H1 (cell line): ENCODE data around the gene KISS1R. TPM values are rescaled to one million over a fixed set of nuclear protein-coding genes. Genes with fewer than 3 reads are reported as not detected.

Experiments used
- CTCF ChIA-PET: fragments of 300-600 bp; sonication (Branson Sonifier 250); formaldehyde crosslinking; loops from one replicate; lab custom pipeline; 2021; ENCODE audit not compliant: partially characterized antibody; lab: Charles Lee
- POLR2A ChIA-PET: fragments of 300-600 bp; sonication (Branson Sonifier 250); formaldehyde crosslinking; loops from one replicate; lab custom pipeline; 2021; ENCODE audit warnings: inconsistent platforms; ENCODE audit not compliant: partially characterized antibody; lab: Charles Lee
- DNase-seq, 2 experiments: peaks; one replicate each; pipeline versions ENCODE4 v3.0.0 to v3.0.0-alpha.2; 2010 to 2022; ENCODE audit warnings: low spot score in 2 of 2, low read depth in 1 of 2, mixed read lengths in 1 of 2
- FAIRE-seq: peaks from 2 replicates; lab custom pipeline; 2011; peaks lifted over from hg19 to GRCh38; lab: Jason Lieb, UNC
- H2AFZ ChIP-seq: 2 replicates; pipeline ENCODE4 v1.8.1; 2012; ENCODE audit warnings: low read length, inconsistent platforms
- H2AK5ac ChIP-seq: 2 replicates; pipeline ENCODE4 v1.6.1; 2013; ENCODE audit warnings: low read depth, low read length
- H2BK120ac ChIP-seq: replicated peaks from 2 replicates; pipeline ENCODE3; 2013; ENCODE audit warnings: low read depth, low read length, inconsistent platforms
- H2BK12ac ChIP-seq: 2 replicates; pipeline ENCODE4 v1.6.1; 2013; ENCODE audit warnings: low read depth, low read length
- H2BK15ac ChIP-seq: 2 replicates; pipeline ENCODE4 v1.6.1; 2013; ENCODE audit warnings: low read length
- H2BK20ac ChIP-seq: 2 replicates; pipeline ENCODE4 v1.6.1; 2013; ENCODE audit warnings: low read length
- H2BK5ac ChIP-seq: 2 replicates; pipeline ENCODE4 v1.6.1; 2013; ENCODE audit warnings: low read depth, low read length
- H3K14ac ChIP-seq: 2 replicates; pipeline ENCODE4 v1.6.1; 2013; ENCODE audit warnings: inconsistent platforms; ENCODE audit not compliant: insufficient read length
- H3K18ac ChIP-seq: 2 replicates; pipeline ENCODE4 v1.6.1; 2013; ENCODE audit warnings: low read length; ENCODE audit errors: extremely low read depth
- H3K23ac ChIP-seq: 2 replicates; pipeline ENCODE4 v1.6.1; 2013; ENCODE audit warnings: inconsistent platforms; ENCODE audit not compliant: insufficient read length
- H3K23me2 ChIP-seq: 2 replicates; pipeline ENCODE4 v1.6.1; 2013; ENCODE audit warnings: low read depth, low read length
- H3K27ac ChIP-seq: 2 replicates; pipeline ENCODE4 v1.6.1; 2011; ENCODE audit warnings: low read depth, low read length, inconsistent platforms
- H3K27me3 ChIP-seq, 4 experiments: replicated peaks in 1 of 4; 1 replicate in 1 of 4; 2 replicates in 3 of 4; pipeline versions ENCODE4 v1.6.1 to v1.8.1; 2011 to 2013; ENCODE audit warnings: low read length in 3 of 4, mild to moderate bottlenecking in 3 of 4, inconsistent platforms in 2 of 4, mixed read lengths in 2 of 4, moderate library complexity in 1 of 4; ENCODE audit not compliant: control insufficient read depth in 3 of 4, insufficient read depth in 3 of 4; ENCODE audit errors: extremely low read depth in 1 of 4
- H3K36me3 ChIP-seq, 4 experiments: 2 replicates each; pipeline versions ENCODE4 v1.6.1 to v1.8.1; 2011 to 2013; ENCODE audit warnings: mild to moderate bottlenecking in 4 of 4, low read length in 3 of 4, moderate library complexity in 2 of 4, control low read depth in 1 of 4, inconsistent platforms in 1 of 4; ENCODE audit not compliant: insufficient read depth in 4 of 4, control insufficient read depth in 2 of 4
- H3K4ac ChIP-seq: replicated peaks from 2 replicates; pipeline ENCODE3; 2013; ENCODE audit warnings: low read length, low read depth, mixed read lengths, inconsistent platforms; ENCODE audit not compliant: insufficient read length
- H3K4me1 ChIP-seq, 4 experiments: replicated peaks in 1 of 4; 1 replicate in 1 of 4; 2 replicates in 3 of 4; pipeline versions ENCODE4 v1.6.1 to v1.8.1; 2011 to 2013; ENCODE audit warnings: low read length in 3 of 4, inconsistent platforms in 2 of 4, mixed read lengths in 1 of 4; ENCODE audit not compliant: insufficient read depth in 4 of 4, control insufficient read depth in 3 of 4
- H3K4me2 ChIP-seq, 2 experiments: 2 replicates each; pipeline versions ENCODE4 v1.6.1 to v1.8.1; 2011 to 2013; ENCODE audit warnings: low read depth in 2 of 2, low read length in 2 of 2, control low read depth in 1 of 2, inconsistent platforms in 1 of 2, mild to moderate bottlenecking in 1 of 2; ENCODE audit not compliant: insufficient read depth in 1 of 2
- H3K4me3 ChIP-seq, 4 experiments: fragments of 200-600, 300-600 bp in 1 of 4; sonication (generic), shearing (Covaris generic), sonication (Bioruptor Twin) in 1 of 4; 2 replicates each; pipeline versions ENCODE4 v1.5.1 to v1.8.1; 2011 to 2016; ENCODE audit warnings: low read length in 4 of 4, low read depth in 3 of 4, control low read depth in 2 of 4, inconsistent platforms in 2 of 4, mild to moderate bottlenecking in 2 of 4, mixed read lengths in 1 of 4, moderate library complexity in 1 of 4; ENCODE audit not compliant: insufficient read depth in 2 of 4; ENCODE audit errors: extremely low read depth in 1 of 4
- H3K56ac ChIP-seq: replicated peaks from 2 replicates; pipeline ENCODE3; 2013; ENCODE audit warnings: low read depth, mild to moderate bottlenecking, mixed read lengths, low read length, inconsistent platforms; ENCODE audit not compliant: insufficient read length
- H3K79me1 ChIP-seq: 2 replicates; pipeline ENCODE4 v1.6.1; 2013; ENCODE audit warnings: low read depth, low read length, control low read depth
- H3K79me2 ChIP-seq, 2 experiments: 2 replicates each; pipeline versions ENCODE4 v1.6.1 to v1.8.1; 2012 to 2013; ENCODE audit warnings: low read length in 2 of 2, mild to moderate bottlenecking in 2 of 2, inconsistent platforms in 1 of 2; ENCODE audit not compliant: insufficient read depth in 2 of 2, control insufficient read depth in 1 of 2
- H3K9ac ChIP-seq, 4 experiments: replicated peaks in 1 of 4; 1 replicate in 1 of 4; 2 replicates in 3 of 4; pipeline versions ENCODE4 v1.6.1 to v1.8.1; 2011 to 2013; ENCODE audit warnings: low read depth in 3 of 4, low read length in 3 of 4, control low read depth in 2 of 4, mild to moderate bottlenecking in 2 of 4, moderate library complexity in 2 of 4, inconsistent platforms in 1 of 4; ENCODE audit errors: extremely low read depth in 1 of 4
- H3K9me3 ChIP-seq, 2 experiments: 2 replicates each; pipeline versions ENCODE4 v1.6.1 to v1.8.1; 2012 to 2013; ENCODE audit warnings: mild to moderate bottlenecking in 2 of 2, moderate library complexity in 2 of 2, control low read depth in 1 of 2, inconsistent platforms in 1 of 2, low read depth in 1 of 2, low read length in 1 of 2, mixed read lengths in 1 of 2; ENCODE audit not compliant: insufficient read depth in 2 of 2
- H4K20me1 ChIP-seq, 2 experiments: replicated peaks in 1 of 2; 2 replicates each; pipeline versions ENCODE3 to v1.8.1; 2011 to 2013; ENCODE audit warnings: inconsistent platforms in 2 of 2, low read length in 2 of 2, mild to moderate bottlenecking in 1 of 2; ENCODE audit not compliant: insufficient read depth in 2 of 2, control insufficient read depth in 1 of 2
- H4K5ac ChIP-seq: 2 replicates; pipeline ENCODE4 v1.6.1; 2013; ENCODE audit warnings: low read length, low read depth, mixed read lengths, inconsistent platforms; ENCODE audit not compliant: insufficient read length
- H4K8ac ChIP-seq: 2 replicates; pipeline ENCODE4 v1.8.0; 2013; ENCODE audit warnings: mild to moderate bottlenecking, moderate library complexity, low read length, inconsistent platforms; ENCODE audit not compliant: insufficient read depth; ENCODE audit errors: extremely low read depth
- H4K91ac ChIP-seq: replicated peaks from 2 replicates; pipeline ENCODE3; 2013; ENCODE audit warnings: low read length, mixed read lengths, inconsistent platforms; ENCODE audit not compliant: insufficient read length
- RBBP5 ChIP-seq: IDR thresholded peaks from 2 replicates; pipeline ENCODE4 v1.7.1; 2012; ENCODE audit warnings: low read depth, mild to moderate bottlenecking, inconsistent platforms, low read length, moderate library complexity, borderline replicate concordance
- WGBS, 2 experiments: shearing (Covaris generic) in 1 of 2; methylation state at CpG; one replicate each; pipeline versions ENCODE4 v1.1.6 to v1.1.7; 2013 to 2015; ENCODE audit warnings: low lambda C conversion rate in 2 of 2, mixed read lengths in 2 of 2, inconsistent platforms in 1 of 2, low coverage in 1 of 2, missing lambda C conversion rate in 1 of 2; ENCODE audit not compliant: insufficient replicate concordance in 2 of 2, insufficient coverage in 1 of 2, insufficient read length in 1 of 2; ENCODE audit errors: extremely low coverage in 1 of 2, missing lambda C conversion rate in 1 of 2; 5-methylcytosine and 5-hydroxymethylcytosine counted together
- polyA plus RNA-seq, 7 experiments: library from polyadenylated mRNA; depleted of rRNA in 3 of 7; stranded (reverse) in 5 of 7; unstranded in 2 of 7; fragments of >200 nt in 5 of 7; fragments of 200-250 nt in 2 of 7; gene quantifications; 1 replicate in 5 of 7; 2 replicates in 1 of 7; 4 replicates in 1 of 7; pipeline versions ENCODE4 v1.2.1 to v1.2.3, GENCODE V29; 2011 to 2013; ENCODE audit warnings: missing spikeins in 2 of 7, mixed read lengths in 2 of 7
- total RNA-seq: library from RNA; stranded (reverse); fragmentation: NEBNext Ultra II Directional; extraction: Animal tissue kit (Norgen Biotek cat#: 25700); gene quantifications from 2 replicates; pipeline ENCODE4 v1.2.1, GENCODE V29; 2021
- TF ChIP-seq, protein P1 (sequence below): IDR thresholded peaks from 2 replicates; pipeline ENCODE4 v1.6.1; 2012; ENCODE audit warnings: inconsistent platforms

Gene KISS1R
- total and polyA plus RNA-seq, 2 of the 8 experiments (the other 6 are each of a cell fraction or from before 2014, with no cell fraction given) = 2.3 to 2.7 TPM

DNA sequence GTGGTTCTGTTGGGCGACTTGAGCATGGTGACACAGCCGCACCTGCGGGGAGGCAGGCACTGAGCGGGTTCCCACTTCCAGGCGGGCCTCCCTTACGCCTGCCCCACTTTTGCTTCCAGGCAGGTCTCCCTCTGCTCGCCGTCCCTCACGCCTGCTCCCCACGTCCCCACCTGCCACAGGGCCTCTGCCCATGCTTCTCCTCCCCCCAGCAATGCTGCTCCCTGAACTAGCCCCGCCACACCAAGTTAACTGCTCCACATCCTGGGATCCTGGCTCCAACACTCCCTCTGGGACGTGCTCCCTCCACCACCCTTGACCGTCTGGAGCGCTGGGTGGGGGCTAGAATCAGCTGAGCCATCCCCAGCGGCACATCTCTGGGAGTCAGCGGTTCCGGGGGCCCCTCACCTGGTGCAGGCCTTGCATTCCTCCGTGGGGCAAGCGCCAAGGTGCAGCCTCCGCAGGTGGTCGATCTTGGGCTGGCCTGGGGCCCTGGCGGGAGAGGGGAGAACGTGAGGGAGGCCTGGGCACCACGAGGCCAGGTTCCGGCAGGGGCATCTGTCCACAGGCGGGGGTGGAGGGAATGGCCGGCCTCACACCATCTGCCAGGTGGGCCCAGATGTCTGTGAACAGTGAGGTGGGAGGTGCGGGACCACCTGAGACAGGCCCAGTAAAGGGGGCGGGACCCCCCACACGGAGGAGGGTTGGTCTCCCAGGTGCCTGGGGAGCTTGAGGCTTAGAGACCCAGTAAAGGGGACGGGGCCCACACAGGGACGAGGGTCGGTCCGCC is 48.5 kb upstream of the KISS1R start:
- H3K4me1 ChIP-seq = peaks cover 3 to 22% (median 7%) of the 10 kb centered on the region in 4 experiments
- H4K91ac ChIP-seq = no peak overlapping the region
- H3K4ac ChIP-seq = no peak overlapping the region
- H3K56ac ChIP-seq = no peak overlapping the region
- no peaks in the 10 kb centered on the region; the same call in 1 of the 2 replicates for H3K79me1 ChIP-seq
- no peak overlapping the region for H3K4me3 ChIP-seq
- peaks cover 0 to 3% of the 10 kb centered on the region in 2 experiments; a peak in 1 of 4 replicates for H3K9me3 ChIP-seq
- ChIA-PET CTCF (interaction anchor here (2.6 kb wide), 1 partner anchor 34 kb away, joined by 8 read pairs; no protein-coding TSS in a partner anchor), POLR2A (no interaction called here)
- H2BK5ac ChIP-seq = no peak overlapping the region; the same call in 1 of the 2 replicates
- no peak overlapping the region; the same call in 1 of the 2 replicates for H4K8ac ChIP-seq
- no peak overlapping the region for H2AFZ ChIP-seq
- H2AK5ac ChIP-seq = no peak overlapping the region
- DNase-seq = no peak
- H4K20me1 ChIP-seq = peaks cover 4 to 11% of the 10 kb centered on the region in 2 experiments
- no peak overlapping the region for H4K5ac ChIP-seq
- 0 out of 2 replicates have a peak overlapping the region, but pooled peaks have one; percentile 27 for H2BK12ac ChIP-seq
- no peak overlapping the region for H2BK15ac ChIP-seq
- H3K4me2 ChIP-seq = no peak overlapping the region
- H3K27me3 ChIP-seq = no peaks in the 10 kb centered on the region; a peak in 1 of 7 replicates
- no peak overlapping the region for H3K18ac ChIP-seq
- WGBS, 2 experiments = 87% methylated on average over 32 of the region's 34 CpGs; no CpG with 5 or more reads in 1 of the 2 experiments
- TF ChIP-seq, protein P1, sequence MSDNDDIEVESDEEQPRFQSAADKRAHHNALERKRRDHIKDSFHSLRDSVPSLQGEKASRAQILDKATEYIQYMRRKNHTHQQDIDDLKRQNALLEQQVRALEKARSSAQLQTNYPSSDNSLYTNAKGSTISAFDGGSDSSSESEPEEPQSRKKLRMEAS = 0 out of 2 replicates have a peak, but pooled peaks have one; percentile 12
- no peak for TF ChIP-seq RBBP5
- H2BK20ac ChIP-seq = no peak overlapping the region
- H3K23me2 ChIP-seq = no peaks in the 10 kb centered on the region
- FAIRE-seq = no peak
- H3K9ac ChIP-seq = no peak overlapping the region
- no peak overlapping the region for H3K27ac ChIP-seq
- no peak overlapping the region for H3K14ac ChIP-seq
- H3K36me3 ChIP-seq = peaks cover 0 to 14% (median 0%) of the 10 kb centered on the region in 4 experiments; a peak in 2 of 8 replicates
- no peak overlapping the region for H2BK120ac ChIP-seq
- H3K79me2 ChIP-seq = no peaks in the 10 kb centered on the region
- H3K23ac ChIP-seq = no peak overlapping the region
